ENCODE measurements around the gene TGOLN2.
A peak's percentile ranks its signal among the peaks of the same experiment; 100 is the strongest.

TGOLN2 gene

DNA sequence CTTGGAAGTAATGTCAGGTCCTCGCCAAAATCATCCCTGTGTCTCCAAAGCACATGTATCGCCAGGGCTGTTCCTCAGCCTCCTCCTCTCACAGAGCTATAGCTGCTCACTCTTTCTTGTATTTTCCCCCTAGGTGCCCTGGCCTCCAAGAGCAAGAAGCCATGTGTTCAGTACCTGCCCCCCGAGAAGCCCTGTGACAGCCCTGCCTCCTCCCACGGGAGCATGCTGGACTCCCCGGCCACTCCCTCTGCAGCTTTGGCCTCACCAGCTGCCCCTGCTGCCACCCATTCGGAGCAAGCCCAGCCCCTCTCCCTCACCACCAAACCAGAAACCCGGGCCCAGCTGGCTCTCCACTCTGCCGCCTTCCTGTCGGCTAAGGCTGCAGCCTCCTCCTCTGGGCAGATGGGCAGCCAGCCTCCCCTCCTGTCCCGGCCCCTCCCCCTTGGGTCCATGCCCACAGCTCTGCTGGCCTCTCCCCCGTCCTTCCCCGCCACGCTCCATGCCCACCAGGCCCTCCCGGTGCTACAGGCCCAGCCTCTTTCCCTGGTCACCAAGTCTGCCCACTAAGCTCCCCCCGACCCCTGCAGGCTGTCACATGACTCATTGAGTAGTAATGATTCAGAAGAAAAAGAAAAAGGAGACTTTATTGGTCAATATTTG, 18.8 kb downstream of the TGOLN2 start:
- DNase-seq (ENCODE audit: low spot score) = no peak

DNA sequence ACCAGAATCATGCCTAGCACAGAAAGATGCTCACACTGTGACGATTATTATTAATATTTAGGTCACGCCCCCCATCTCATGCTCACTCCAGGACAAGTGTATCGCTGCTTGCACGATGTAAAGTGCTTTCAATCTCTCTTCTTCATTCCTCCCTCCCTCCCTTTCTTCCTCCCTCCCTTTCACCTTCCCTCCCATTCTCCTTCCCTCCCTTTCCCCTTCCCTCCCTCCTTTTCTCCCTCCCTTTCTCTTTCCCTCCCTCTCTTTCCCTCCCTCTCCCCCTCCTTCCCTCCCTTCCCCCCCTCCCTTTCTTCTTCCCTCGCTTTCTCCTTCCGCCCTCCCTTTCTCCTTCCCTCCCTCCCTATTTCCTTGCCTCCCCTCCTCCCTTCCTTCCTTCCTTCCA, 19.6 kb downstream of the TGOLN2 start:
- DNase-seq (ENCODE audit: low spot score) = no peak

DNA sequence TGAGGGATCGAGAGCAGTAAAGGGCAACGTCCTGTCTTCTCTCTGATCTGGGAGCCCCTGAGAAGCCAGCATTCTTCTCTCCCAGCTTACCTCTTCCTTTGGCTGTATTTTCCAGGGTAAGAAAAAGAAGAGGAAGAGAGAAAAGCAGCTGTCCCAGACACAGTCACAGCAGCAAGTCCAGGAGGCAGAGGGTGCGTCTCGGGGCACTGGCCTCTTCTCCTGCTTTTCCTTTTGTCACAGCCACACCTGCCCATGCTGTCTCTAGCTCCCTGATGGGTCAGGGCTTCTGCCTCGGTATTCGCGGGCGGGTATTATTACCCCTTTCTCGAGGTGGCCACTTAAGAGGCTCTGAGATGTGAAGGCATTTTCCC, 20.3 kb downstream of the TGOLN2 start:
- DNase-seq (ENCODE audit: low spot score) = no peak

DNA sequence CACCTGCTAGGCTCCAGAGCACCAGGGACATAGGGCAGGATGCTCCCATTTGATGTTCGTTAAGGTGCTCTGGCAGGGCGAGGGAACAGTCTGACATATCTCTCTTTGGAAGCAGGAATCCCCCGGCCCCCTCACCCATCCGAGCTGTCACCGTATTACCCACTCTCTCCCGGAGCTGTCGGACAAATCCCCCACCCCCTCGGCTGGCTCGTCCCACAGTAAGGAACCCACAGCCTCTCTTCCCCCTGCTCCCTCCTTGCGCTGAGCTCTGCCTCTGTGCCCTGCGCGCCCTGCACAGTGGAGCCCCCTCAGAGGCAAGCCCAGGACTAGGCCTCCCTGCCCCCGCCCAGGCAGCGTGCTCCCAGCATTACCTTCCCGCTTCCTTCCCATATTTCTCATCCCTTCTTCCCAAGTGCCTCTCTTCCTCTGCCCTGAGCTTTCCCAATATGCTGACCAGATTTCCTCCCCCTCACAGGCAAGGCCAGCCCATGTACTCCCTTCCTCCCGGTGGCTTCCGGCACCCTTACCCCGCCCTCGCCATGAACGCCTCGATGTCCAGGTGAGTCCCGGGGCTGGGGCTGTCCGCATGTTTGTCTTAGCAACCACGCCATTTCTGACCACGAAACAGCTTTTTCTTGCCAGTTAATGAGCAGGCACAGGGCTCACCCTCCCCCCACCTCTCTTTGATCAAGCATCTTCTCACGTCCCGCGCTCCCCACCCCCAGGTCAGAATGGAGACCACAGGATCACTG, 23.8 kb downstream of the TGOLN2 start:
- no peak for DNase-seq (ENCODE audit: low spot score)

DNA sequence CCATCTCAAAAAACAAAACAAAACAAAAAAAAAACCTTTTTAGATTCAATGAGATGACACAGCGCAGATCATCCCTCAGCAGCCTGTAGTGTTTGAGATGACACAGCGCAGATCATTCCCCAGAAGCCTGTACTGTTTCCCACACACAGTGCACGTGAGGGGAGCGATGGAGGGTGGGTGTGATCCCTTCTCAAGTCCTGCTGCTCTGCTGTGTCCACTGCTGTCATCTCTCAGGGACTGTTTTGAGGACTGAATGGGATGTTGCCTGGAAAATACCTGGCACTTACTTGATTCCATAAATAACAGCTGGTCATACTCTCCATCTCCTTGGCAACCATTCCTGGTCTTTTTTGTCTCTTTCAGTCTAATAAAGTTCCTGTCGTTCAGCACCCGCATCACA, 25.7 kb downstream of the TGOLN2 start:
- no peak for DNase-seq (ENCODE audit: low spot score)

DNA sequence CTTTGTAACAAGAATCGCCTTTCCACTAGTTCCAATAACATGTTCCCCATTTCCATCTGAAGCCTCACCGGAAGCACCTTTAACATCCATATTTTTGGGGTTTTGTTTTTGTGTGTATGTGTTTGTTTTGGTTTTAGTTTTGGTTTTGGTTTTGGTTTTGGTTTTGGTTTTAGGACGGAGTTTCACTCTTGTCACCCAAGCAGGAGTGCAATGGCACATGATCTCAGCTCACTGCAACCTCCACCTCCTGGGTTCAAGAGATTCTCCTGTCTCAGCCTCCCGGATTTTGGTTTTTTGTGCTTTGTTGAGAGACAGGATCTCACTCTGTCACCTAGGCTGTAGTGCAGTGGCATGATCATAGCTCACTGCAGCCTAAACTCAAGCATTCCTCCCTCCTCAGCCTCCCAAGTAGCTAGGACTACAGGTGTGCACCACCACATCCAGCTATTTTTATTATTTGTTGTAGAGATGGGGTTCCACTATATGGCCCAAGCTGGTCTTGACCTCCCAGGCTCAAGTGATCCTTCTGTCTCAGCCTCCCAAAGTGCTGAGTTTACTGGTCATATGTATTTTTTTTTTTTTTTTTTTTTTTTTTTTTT, 36.3 kb downstream of the TGOLN2 start:
- no peak for DNase-seq (ENCODE audit: low spot score)

DNA sequence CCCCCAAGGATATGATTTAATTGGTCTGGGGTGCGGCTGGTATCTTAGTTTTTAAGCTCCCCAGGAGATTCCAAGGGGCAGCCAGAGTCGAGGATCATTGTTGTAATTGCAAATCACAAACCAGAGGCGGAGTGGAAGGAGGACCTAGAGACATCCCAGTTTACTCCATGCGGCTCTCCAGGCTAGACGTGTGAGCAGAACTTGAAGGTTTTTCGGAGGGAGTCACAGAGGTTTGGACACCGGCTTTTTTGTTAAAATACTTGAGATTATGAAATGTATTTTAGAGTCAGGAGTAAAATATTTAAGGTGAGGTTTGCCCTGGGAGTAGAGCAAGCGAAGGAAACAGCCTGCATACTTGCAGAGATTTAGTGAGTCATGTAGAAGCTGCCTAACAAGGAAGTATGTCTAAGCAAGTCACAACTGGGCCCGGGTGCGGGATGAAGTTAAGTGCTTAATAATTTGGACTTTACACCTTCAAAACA, 39.5 kb downstream of the TGOLN2 start:
- DNase-seq (ENCODE audit: low spot score) = peak; percentile 84

DNA sequence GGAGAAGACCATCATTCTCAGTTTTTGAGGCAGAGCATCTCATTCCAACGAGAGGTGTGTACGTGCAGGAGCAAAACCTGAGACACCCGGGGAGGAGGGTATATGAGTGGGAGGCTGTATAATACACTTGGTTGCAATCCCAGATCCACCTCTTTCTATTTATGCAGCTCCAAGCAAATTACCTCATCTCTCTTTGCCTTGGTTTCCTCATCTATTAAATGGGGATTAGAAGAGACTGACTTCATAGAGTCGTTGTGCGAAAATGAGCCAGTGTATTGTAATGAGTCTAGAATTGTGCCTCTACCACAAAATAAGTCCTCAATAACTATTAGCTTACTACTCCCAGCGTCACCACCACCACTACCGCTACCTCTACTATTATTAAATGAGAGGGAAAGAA, 40.1 kb downstream of the TGOLN2 start:
- DNase-seq (ENCODE audit: low spot score) = no peak

DNA sequence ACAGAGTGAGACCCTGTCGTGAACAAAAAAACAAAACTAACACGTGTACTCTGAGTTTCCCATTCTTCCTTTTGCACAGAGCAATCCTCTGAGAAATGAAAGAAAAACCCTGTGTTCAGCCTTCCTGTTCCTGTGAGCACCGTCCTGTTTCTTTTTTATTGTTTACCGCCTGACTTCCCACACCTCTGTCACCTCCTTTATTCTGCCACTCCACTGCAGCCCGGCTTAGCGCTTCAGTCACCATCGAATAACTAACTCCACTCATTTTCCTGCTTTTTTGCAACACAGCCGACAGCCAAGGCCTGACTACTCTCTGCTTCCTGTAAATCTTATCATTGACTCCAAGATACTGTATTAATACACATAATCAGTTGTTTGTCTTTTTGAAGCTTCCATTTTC, 40.9 kb downstream of the TGOLN2 start:
- no peak for DNase-seq (ENCODE audit: low spot score)

DNA sequence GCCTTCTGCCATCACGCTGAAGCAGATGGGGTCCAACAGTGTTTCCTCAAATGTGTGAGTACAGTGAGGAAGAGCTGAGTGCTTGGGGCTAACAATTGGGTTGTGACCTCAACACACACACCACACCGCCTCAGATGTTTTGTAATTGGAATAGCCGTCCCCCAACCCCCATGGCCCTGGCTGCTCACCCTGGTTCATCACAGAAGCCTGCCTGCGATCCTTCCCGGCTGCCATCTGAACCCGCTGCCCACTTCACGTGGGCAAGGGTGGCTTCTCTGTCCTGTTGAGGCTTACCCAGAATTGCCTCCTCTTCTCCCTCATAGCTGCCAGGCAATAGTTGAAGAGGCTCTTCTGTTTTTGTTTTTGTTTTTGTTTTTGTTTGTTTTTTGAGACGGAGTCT, 44.1 kb downstream of the TGOLN2 start:
- no peak for DNase-seq (ENCODE audit: low spot score)

DNA sequence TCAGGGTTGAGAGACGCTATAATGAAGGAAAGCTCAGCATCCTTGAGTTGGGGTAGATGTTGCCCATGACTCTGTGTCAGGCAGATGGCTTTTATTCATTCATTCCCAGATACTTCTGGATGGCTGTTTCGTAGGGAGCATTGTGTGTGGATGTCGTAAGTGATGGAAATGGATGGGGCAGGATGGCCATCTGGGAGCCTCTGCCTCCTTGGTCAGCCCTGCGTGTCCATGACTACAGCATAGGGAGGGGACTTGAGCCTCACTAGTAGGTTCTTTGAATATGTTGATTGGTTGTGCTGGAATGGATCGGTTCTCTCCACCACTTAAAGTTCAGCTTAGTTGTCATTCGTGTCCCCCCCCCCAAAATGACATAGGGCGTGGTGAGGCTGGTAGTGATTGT, 44.9 kb downstream of the TGOLN2 start:
- DNase-seq (ENCODE audit: low spot score) = no peak

DNA sequence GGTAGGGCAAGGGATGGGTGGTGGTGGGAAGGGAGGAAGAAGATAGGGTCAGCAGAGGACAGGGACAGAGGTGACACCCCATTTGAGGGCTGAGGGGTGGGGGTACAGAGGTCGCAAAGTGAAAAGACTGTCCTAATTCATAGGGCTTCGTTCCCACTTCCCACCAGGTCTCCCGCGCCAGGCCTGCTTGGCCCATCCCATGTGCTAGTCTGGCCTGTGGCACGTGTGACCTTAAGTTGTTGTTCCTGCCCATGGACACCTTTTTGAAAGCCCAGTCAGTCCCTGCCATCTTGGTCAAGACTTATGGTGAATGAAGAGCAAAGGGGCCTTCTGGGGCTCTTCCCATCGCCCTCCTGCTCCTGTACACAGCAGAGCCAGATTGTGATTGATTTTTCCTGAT, 46.2 kb downstream of the TGOLN2 start:
- DNase-seq (ENCODE audit: low spot score) = no peak

DNA sequence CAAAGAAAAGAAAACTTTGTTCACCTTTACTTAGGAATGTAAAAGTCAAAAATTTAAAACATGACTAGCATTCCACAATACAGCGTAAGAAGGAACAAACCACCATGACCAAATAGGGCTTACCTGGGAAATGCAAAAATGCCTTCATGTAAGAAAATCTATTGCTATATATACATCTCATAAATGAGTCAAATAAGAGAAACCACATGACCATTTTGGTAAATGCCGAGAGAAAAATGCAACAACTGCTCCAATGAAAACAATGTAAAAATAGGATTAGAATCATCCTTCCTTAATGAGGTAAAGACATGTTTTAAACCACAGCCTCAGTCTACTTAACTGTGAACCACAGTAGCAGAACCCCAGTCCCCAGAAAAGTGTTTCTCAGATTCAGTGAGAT, 49.4 kb downstream of the TGOLN2 start:
- no peak for DNase-seq (ENCODE audit: low spot score)

DNA sequence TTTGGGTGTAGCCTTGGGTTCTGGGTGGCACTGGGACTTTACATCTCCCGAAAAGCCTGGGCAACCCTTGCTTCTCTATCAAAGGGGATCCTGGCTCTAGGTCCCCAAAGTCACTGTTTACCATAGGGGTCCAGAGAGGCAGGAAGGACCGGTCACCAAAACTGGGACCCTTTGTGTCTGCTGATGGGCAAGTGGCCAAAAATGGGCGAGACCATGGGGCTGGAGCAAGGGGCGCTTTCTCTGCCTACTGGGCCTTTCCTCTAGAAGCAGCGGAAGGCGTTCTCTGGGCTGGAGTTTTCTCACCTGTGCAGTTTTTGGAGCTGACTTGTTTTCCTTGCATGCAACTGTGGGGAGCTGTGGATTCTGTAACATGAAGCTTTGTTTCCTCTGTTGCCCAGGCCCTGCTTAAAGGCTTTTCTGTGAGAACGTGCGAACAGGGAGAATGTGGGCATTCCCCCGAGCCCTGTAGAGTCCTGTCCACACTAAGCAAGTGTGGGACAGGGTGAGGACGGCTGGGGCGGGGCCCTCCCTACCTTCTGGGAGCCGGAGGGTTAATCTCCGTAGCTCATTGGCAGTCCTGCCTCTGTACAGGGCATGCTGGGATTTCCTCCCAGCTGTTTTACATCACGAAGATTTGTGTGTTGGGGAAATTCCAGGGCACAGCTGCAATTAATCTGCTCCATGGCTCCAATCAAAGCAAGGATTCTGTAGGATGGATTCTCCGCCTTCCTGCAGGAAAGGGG, 50.2 kb downstream of the TGOLN2 start:
- DNase-seq (ENCODE audit: low spot score) = no peak

DNA sequence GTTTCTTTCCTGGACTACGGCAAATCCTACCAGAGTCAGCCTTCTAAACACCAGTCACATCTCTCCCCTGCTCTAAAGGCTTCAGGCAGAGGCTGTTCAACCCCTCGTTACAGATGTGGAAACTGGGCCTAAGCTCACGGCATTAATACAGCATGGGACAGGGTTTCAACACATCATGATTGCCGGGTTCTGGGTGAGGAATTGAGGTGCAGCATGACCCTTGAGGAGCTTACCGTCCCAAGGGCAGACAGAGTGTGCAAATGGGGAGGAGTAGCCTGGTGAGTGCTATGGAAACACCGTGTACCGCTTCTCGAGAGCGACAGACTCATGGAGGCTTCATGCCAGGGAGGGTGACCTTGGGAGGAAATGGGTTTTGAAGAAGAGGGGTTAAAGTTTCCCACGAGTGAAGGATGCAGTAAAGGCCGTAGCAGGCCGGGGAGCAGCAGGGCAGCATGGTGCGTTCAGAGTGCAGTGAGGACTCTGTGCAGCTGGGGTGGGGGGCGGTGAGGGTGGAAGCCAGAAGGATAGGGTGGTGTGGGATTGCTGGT, 51.1 kb downstream of the TGOLN2 start:
- no peak for DNase-seq (ENCODE audit: low spot score)

DNA sequence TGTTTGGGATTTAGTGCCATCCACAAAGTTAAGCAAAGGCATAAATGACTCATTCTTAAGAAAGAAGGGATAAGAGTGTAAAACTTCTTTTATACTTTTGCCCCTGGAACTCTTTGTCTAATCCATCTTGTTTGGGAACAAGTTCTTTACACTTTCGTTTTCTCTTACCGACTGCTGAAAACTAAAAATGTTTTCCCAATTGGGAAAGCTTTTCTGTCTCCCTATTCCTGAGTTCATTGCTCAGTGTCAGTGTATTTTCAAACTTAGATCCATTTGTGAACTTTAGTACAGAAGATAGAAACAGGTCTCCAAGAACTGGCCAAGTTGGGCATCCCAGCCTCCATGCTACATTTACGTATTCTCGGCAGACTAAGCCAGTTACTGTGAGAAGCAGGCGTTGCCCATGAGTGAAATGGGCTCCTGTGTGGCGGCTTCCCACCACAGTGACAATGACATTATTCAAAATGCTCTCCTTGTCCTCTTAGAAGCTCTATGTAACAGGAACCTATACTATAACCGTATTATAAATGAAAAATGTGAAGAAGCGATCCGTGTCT, 51.7 kb downstream of the TGOLN2 start:
- DNase-seq (ENCODE audit: low spot score) = no peak

DNA sequence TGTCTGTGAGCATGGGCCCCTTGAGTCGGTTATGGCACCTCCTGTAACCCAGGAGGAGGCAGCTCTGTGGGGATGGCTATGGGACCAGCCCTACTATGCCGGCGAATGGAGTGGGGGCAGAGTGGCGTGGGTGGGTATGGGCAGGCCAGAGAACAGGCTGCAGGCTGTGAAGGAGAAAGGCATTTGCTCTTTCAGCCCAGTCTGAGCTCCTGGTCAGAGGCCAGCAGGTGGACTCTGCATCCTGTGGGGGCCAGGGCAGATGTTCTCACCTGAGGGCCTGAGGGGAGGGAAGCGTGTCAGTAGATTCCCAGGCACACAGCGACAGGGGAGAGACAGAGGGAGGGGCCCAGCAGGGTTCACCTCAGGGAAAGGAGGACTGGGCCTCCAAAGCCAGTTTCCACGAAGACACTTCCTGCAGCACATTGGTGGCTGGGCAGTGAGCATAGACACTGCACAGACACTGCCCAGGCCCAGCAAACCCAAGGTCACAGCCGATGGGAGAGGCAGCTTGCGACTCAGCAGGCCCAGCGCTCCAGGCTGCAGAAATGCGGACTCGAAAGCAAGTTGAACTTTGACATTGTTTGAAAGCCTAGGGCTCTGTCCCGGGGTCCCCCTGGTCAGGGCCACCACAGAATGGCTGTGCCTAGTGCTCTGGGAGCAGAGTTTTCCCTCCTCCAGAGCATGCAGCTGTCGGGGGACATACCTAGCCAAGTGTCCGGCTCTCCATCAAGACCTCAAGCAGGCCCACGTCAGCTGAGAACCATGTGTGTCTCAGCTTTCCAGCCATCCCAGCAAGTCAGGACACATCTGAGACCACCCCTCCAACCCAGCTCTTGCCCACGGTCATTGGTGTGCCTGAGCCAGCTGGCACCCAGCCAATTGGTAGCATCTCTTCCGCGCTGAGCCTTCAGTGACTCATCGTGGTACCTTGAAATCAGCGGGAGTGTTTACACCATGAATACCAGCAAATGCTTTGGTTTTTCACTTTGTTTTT, 53.8 kb downstream of the TGOLN2 start:
- DNase-seq (ENCODE audit: low spot score) = peak; percentile 50

DNA sequence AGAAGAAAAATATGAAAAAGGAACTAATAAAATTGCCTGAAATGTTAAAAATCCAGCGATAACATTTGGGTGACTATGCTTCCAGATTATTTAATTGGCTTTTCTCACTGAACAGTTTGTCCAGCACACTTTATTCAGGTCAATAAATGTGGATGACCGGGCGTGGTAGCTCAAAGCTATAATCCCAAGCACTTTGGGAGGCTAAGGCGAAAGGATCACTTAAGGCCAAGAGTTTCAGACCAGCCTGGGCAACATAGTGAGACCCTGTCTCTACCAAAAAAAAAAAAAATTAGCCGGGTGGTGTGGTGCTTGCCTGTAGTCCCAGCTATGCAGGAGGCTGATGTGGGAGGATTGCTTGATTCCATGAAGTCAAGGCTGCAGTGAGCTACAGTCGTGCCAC, 55.4 kb downstream of the TGOLN2 start:
- no peak for DNase-seq (ENCODE audit: low spot score)

DNA sequence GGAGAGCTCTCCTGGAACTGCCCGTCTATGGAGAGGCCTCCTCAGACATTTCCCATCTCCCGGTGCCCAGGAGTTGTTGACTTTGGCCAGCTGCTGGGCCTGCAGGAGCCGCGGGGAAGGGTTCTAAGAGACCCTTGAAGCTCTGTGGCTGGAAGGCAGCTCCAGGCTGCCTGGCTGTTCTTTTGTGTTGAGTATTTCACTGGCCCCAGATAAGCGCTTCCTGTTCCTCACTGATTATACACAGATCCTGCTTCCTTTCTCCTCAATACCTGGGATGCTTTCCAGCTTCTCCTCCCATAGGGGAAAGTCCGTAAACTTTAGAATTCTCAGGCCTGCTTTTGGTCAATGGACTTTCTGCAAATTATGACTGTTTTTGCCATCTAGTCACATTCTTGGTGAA, 57.8 kb downstream of the TGOLN2 start:
- no peak for DNase-seq (ENCODE audit: low spot score)
